GM12865 (cell line): ENCODE data around the gene OSBPL10.

Experiments used
- DNase-seq: peaks from one replicate; pipeline ENCODE4 v3.0.0; 2010; ENCODE audit warnings: low read depth
- H3K4me3 ChIP-seq: 2 replicates; pipeline ENCODE4 v1.5.1; 2011; ENCODE audit warnings: mild to moderate bottlenecking, low read depth, low read length, control low read depth
- CTCF ChIP-seq: IDR thresholded peaks from 2 replicates; pipeline ENCODE4 v1.5.1; 2011; ENCODE audit warnings: low read length, control low read depth, low read depth, inconsistent platforms; ENCODE audit not compliant: insufficient read depth; ENCODE audit errors: missing control alignments

The OSBPL10 gene

GRCh38 chr3:31959951-31960792 is 20.9 kb downstream of the OSBPL10 start:
- no peak overlapping the region for H3K4me3 ChIP-seq
- no peak for TF ChIP-seq CTCF
- DNase-seq, result no peak

- DNase-seq, result no peak
- H3K4me3 ChIP-seq, result no peak overlapping the region
Measured at GRCh38 chr3:31959251-31959650, 21.8 kb downstream of the OSBPL10 start.

GRCh38 chr3:31958701-31959152 is 22.3 kb downstream of the OSBPL10 start:
- no peak overlapping the region for H3K4me3 ChIP-seq
- no peak for DNase-seq
- no peak for TF ChIP-seq CTCF

More at GRCh38 chr3:31959251-31959650, 21.8 kb downstream of the OSBPL10 start:
- no peak for TF ChIP-seq CTCF

- no peak overlapping the region for H3K4me3 ChIP-seq
- no peak for DNase-seq
- TF ChIP-seq CTCF, result no peak
Measured at GRCh38 chr3:31957106-31957505, 24.0 kb downstream of the OSBPL10 start.

- no peak for DNase-seq
- H3K4me3 ChIP-seq, result no peak overlapping the region
- no peak for TF ChIP-seq CTCF
Measured at GRCh38 chr3:31955581-31955980, 25.5 kb downstream of the OSBPL10 start.

GRCh38 chr3:31953636-31954035 is 27.4 kb downstream of the OSBPL10 start:
- no peak for TF ChIP-seq CTCF
- DNase-seq, result no peak
- H3K4me3 ChIP-seq, result no peak overlapping the region

- peak; percentile 10 for DNase-seq
- TF ChIP-seq CTCF, result no peak
- H3K4me3 ChIP-seq, result no peak overlapping the region
Measured at GRCh38 chr3:31953091-31953490, 28.0 kb downstream of the OSBPL10 start.
